GM18502 (cell line): ENCODE measurements around the gene YAP1.
"Not testable (repeated sequence)": the region's sequence is repeated elsewhere in the genome, so short reads cannot be mapped to it uniquely, and the experiment has no call there.

Experiments used
- ATAC-seq: cut with Tn5 transposase; IDR thresholded peaks from one replicate; pipeline ENCODE4 v1.9.1; 2021; ENCODE audit warnings: mild to moderate bottlenecking; ENCODE audit not compliant: unreplicated experiment, poor library complexity

YAP1 gene

DNA sequence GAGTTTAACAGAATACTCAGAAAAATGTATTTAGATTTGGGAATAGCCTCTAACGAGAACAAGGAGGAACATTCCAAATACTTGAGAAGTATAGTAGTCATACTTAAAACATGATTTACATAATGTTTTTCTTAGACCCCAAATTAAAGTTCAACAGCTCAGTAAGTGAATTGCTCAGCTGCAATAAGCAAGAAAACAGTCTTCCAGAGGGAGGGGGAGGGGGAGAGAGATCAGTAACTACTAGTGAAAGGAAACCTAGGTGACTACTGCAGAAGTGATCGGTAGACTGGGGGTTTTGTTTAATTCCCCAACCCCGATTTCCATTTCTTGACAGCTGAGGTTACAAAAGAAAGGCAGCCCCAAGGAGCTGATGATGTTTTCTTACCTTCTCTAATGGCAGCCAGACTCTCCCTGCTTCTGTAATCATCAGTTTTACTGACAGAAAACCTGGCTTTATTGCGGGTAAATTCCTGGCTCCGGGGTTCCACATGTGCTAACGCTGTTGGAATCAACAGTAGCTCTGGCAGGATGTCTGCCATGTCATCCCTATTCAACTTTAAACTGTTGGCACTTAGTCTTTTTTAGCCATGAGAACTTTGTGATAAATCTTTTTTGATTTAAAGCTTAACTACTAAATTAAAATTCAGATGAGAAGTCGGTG, 124.7 kb downstream of the YAP1 start:
- ATAC-seq, result no peak

DNA sequence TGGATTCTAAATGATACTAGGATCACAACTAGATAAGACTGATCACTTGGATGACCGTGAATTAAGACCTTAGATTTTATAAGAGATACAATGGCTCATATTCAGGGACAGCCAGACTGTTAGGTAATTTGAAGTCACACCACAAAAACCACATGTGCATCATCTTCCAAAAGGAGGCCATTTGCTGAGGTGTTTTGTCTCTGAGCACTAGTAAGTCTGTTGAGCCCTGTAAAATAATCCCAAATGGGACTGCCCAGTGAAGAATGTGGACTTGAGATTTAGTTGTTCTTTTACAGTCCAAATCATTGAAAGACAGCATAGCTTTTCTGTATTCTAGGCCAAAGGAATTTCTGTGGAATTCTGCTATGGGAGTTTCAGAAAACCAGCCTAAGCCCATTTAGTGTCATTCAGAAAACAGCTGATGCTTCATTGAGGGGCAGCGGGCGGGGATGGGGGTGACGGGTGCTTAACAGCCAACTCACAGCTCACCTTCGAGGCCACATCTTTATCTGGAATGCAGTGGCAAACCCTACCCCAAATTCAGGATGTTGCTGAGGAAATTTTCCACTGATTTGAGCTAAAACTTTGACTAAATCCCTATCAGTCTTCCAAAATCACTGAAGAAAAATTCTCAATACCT, 127.0 kb downstream of the YAP1 start:
- ATAC-seq, result no peak

DNA sequence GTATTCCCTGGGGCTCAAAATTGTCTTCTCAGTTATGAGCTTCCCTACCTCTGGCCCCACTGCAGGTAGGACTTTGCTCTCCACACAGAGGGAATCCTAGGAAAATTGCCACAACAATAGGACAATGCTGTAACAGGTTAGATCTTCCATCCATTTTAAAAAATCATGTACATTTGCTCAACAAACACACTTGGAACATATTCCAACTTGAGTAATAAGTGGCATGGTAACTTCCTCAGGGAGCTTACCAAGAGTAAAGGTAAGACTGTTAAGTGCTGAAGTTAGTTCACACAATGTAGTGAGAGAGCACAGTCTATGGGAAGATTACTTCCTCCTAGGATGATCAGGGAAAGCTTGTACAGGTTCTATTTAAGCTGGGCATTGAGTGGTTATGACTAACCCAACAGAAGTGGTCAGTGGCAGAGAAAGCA, 128.2 kb downstream of the YAP1 start:
- ATAC-seq, result no peak

DNA sequence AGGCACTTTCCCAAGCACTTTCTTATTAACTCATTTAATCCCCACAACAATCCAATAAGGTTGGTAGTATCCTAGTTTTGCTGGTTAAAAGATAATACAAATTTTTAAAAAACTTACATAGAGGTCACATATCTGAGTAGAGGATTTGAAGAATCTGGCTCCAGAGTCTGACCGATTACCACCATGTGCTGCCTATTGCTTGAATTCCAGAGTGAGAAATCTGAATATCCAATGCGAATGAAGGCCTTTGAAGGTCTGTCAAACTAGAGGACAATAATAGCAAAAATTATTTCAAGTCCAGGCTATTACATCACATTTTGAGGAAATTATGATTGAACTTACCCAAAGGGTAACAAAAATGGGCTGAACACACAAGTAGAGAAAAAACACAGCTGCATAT, 129.2 kb downstream of the YAP1 start:
- no peak for ATAC-seq

DNA sequence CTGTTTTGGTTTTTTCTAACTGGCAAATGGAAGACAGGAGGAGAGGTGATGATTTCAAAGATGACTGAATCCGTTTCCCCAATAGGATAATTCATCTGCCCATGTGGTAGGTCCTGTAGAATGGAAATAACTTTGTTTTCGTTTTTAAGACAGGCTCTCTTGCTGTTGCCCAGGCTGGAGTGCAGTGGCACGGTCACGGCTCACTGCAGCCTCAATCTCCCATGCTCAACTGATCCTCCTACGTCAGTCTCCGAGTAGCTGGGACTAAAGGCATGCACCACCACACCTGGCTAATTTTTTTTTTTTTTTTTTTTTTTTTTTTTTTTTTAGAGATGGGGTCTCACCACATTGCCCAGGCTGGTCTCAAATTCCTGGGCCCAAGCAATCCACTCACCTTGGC, 129.7 kb downstream of the YAP1 start:
- ATAC-seq, result no peak

DNA sequence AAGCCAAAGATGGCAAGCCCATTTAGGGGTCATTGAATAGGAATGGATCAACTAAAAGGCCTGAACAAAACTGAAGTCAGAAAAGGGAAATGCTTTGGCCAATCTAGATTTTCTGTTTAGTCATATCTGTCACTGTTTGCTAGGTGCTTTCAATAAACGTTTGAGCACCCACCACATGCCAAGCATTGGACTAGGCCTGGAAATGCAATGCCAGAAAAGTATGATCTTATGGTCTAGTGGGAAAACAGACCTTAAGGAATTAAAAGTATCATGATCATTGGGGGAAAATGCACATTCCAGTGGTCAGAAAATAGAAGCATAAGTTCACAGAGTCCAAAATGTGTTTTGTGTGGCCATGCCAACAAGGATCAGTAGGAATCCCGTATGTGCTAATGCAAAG, 130.3 kb downstream of the YAP1 start:
- ATAC-seq, result peak; percentile 54

DNA sequence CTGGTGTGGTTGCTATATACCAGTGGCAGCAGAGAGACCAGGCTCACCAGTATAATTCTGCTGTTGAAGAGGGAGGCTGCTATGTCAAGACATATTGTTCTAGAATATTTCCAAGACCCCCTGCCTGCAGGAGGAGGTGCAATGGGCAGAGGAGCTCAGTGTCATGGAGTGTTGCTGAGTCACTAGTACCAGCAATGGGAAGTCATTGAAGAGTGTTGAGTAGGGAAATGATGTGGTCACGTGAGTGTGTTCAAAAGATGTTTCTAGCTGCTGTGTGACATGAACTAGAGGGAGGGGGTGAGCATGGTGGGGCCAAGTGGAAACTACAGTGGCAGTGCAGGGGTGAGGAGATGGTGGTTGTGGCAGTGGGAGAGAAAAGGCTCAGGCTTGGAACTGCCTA, 130.8 kb downstream of the YAP1 start:
- peak; percentile 45 for ATAC-seq

DNA sequence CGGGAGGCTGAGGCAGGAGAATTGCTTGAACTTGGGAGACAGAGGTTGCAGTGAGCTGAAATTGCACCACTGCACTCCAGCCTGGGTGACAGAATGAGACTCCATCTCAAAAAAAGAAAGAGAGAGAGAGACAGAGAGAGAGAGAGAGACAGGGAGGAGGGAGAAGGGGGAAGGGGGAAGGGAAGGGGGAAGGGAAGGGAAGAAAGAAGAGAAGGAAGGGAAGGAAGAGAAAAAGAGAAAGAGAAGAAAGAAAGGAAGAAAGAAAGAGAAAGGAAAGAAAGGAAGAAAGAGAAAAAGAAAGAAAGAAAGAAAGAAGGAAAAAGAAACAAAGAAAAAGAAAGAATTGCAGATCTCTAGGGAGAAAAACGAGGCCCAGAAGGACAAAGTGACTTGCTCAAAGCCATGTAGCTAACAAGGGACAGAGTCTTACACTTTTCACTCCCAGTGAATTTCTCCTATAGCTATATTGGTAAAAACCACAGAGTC, 133.2 kb downstream of the YAP1 start:
- no peak for ATAC-seq

DNA sequence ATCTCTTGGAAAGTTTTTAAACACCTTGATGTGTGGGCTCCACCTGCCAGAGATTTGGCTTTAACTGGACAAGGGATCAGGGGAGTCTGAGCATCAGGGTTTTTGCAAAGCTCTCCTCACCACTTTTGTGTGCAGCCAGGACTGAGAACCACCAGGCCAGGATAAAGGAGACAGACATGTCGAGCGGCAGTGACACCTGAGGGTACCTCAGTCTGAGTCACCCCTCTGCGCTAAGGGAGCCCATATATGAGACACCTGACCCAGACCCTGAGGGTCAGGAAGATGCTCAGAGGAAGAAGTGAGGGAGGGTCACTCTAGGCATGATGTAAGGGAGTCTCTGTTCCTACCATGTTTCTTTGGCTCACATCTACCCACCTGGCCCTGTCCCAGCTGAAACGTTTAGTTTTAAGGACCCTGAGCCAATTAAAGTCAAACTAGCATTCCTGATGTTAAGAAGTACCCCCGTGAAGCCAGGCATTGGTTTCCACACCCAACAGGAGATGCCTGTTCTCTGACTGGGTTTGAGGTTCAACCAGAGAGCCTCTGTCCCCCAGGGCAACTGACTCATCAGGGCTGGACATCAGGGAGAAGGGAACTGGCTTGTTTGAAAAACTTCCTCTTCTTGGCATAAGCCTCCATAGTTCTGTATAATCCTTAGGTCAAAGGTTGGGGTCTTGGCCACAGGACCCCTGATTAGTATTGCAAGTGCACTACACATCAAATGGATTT, 134.6 kb downstream of the YAP1 start:
- ATAC-seq, result no peak

DNA sequence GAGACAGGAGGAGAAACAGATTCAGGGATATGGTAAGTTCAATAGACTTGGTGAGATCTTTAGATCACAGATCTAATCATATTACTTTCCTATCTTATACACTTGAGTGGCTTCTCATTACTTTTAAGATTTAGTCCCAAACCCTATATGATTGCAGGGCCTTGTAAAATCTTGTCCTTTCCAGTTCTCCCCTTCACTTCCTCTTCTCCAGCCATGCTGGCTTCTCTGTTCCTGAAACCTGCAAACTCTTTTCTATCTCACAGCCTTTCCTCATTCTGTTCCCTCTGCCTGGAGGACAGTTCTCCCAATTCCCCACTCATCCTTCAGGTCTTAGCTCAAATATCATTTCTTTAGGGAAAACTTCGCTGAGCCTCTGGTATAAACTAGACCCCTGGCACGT, 141.2 kb downstream of the YAP1 start:
- no peak for ATAC-seq

DNA sequence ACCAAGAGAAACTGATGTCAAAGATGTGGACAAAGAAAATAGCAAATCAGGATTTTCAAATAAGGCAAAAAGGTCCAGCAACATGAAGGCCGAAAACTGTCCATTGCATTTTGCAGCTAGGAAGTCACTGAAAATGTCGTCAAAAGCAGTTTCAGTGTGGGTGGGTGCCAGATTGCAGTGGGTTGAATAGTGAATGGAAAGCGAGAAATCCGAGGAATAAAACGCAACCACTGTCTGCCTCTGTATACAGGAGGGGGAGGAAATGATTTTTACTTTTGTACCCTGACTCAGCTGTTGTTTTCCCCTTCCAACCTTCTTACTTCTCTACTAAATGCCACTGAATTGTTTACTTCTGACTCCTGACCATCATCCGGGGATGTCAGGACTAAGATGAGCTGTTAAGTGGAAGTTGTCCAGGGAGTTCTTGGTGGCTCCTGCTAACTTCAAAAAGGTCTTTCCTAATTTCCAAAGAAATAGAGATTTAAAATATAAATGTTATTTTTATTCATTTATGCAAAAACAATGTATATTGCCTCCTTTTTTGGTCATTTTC, 142.2 kb downstream of the YAP1 start:
- no peak for ATAC-seq

DNA sequence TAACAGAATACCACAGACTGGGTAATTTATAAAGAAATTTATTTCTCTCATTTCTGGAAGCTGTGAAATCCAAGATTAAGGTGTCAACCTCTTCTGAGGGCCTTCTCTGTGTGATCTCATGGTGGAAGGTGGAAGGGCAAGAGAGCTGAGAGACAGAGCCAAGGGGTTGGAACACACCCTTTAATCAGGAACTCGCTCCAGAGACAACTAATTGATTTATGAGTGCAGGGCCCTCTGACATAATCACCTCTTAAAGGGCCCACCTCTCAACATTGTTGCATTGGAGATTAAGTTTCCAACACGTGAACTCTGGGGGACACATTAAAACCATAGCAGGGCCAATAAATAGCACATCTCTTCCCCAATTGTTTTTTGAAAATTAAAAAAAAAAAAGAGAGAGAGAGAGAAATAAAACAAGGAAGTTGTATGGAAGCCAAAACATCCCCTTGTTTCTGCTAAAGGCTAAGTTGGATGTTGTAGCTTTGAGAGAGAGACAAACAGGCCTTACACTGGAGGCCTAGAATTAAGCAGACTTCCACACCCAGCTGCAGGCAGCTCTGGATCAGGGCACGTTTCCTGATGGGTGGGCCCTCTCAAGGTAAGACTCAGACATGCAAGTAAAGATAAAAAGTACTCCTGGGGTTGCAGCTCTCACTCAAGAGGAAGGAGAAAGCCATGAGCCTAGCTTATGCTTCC, 142.9 kb downstream of the YAP1 start:
- no peak for ATAC-seq

DNA sequence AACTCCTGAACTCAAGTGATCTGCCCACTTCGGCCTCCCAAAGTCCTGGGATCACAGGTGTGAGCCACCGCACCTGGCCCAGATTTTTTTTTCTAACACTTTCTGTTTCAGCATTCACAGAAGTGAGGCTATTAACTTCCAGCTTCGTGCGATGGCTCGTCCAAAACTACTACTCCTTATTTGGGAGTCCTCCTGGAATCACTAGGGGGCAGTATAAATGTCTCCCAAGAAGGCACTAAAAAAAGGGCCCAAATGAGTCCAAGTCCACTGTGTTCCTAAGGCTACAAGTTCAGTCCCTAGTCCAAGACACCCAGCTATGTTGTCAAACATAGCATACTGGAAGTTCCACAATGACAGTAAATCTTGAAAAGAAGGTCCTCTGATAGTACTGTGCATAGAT, 143.8 kb downstream of the YAP1 start:
- no peak for ATAC-seq

DNA sequence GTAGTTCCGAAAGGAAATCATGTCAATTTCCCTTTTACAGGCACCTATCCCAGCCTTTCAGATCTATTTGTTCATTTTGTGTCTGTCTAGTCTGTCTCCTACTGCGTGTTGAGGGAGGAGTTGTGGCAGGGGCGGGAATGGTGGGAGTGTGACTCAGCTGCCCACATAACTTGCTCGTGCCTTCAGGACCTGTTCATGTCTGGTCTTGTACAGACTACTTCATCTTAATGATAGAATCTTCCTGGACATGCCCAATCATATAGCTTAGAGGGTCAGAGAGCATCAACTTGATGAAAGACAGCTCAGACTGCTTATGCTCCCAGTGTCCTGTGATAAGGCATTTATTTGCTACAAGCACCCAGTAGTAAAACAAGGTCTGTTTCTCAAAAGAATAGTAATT, 146.0 kb downstream of the YAP1 start:
- no peak for ATAC-seq

DNA sequence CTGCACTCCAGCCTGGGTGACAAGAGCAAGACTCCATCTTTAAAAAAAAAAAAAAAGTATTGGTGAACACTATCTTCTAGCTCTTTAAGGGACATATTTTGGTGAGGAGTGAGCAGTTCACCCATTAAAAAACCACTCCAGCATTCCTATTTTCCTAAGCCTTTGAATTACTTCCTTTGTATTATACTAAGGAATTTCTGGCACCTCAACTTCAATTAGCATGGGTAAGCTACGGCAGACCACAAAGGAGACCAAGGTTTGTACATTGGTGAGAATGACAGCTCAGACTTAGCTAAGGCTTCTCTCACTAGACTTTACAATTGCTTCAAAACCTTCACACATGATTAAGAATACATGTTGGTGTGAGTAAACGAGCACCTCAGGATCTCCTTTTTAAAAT, 150.0 kb downstream of the YAP1 start:
- no peak for ATAC-seq

DNA sequence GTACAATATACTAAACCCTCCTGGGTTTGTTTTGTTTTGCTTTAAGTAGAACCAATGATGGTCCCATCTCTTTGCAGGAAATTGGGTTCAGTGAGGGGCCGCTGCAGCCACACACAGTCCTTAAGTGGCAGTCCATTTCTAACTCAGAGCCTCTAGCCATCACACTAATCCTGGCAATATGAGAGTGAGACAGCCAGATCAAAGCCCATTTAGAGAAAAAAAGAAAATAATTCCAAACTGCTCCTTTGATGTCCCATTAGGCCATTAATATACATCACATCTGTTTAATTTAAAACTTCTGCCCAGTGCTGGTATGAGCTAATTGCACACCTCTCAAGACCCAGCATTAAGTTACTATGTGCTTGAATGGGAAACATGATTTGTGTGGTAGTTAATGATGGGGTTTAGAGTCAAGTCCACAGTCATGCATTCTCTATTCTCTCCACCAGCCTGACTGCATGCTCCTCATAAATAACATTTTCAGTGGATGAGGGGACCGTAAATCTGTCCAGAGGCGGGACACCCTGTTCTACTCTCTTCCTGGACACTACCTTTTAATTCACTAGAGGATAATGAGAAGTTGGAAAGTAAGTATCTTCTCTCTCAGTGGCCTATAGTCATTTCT, 153.2 kb downstream of the YAP1 start:
- no peak for ATAC-seq

DNA sequence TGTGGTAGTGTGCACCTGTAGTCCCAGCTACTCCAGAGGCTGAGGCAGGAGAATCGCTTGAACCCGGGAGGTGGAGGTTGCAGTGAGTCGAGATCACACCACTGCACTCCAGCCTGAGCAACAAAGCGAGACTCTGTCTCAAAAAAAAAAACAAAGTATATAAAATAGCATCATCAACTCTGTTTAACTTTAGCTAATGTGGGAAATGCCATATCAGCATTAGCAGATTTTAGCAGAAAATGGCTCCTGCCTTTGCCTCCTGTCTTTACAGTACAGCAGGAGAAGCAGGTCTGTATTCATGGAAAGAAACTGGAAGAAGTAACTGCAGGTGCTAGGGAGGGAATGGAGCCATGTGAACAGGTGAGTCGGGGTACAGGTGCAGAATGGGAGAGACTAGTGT, 154.5 kb downstream of the YAP1 start:
- ATAC-seq, result not testable (repeated sequence)

DNA sequence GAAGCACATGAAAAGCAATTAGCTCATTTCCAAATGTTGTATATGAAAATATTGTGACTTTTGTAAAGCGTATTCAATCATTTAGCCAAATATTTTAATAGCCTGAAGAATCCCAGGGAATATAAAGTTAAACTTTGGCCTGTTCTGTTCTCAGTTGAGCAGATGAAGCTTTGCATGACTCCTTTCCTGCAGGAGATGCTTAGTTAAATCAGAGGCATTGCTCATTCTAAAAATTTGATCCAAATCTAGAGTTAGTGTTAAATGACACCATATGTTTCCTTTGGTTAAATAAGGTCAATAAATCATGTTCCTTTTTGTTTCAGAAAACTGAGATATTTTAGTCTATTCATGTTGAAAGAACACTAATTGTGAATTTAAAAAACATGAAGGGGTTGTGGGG, 155.9 kb downstream of the YAP1 start:
- ATAC-seq, result no peak

DNA sequence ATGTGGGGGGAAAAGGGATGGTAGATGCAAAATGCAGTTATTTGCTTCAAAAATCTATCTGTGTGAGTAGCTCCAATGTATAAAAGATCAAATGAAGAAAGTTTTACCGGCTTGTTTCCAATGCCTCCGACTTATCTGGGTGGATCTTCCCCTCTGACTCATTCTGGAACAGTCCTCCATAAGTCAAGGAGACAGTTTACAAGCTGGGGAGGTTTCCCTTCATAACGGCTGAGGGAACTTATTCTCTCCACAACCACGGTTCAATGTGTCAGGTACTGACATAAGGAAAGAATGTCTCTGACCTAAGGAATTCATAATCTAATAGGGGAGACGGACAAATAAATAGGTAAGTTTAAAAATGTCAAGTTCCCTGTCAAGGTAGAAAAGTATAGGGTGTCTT, 157.4 kb downstream of the YAP1 start:
- ATAC-seq, result no peak
